ENCODE data around the gene PSMA7.
"Not testable (repeated sequence)": the region's sequence is repeated elsewhere in the genome, so short reads cannot be mapped to it uniquely, and the experiment has no call there.

Gene PSMA7

GRCh38 chr20:62118113-62119043 lies 24.8 kb downstream of the PSMA7 start:
- no peak for DNase-seq

GRCh38 chr20:62117658-62118057 lies 25.5 kb downstream of the PSMA7 start:
- no peak for DNase-seq

- no peak for DNase-seq
Measured at GRCh38 chr20:62117362-62117646, 25.9 kb downstream of the PSMA7 start.

- no peak for DNase-seq
Measured at GRCh38 chr20:62116558-62117361, 26.4 kb downstream of the PSMA7 start.

GRCh38 chr20:62115800-62116407 lies 27.3 kb downstream of the PSMA7 start:
- DNase-seq = not testable (repeated sequence)

GRCh38 chr20:62114894-62115293 lies 28.3 kb downstream of the PSMA7 start:
- DNase-seq = no peak

- no peak for DNase-seq
Measured at GRCh38 chr20:62112368-62112767, 30.8 kb downstream of the PSMA7 start.

GRCh38 chr20:62111148-62111547 lies 32.0 kb downstream of the PSMA7 start:
- DNase-seq = no peak

GRCh38 chr20:62105592-62105991 lies 37.6 kb downstream of the PSMA7 start:
- DNase-seq = no peak

- DNase-seq = no peak
Measured at GRCh38 chr20:62104791-62105345, 38.3 kb downstream of the PSMA7 start.

- DNase-seq = no peak
Measured at GRCh38 chr20:62104234-62104789, 38.9 kb downstream of the PSMA7 start.

- DNase-seq = no peak
Measured at GRCh38 chr20:62103508-62104233, 39.5 kb downstream of the PSMA7 start.

GRCh38 chr20:62101078-62101477 lies 42.1 kb downstream of the PSMA7 start:
- no peak for DNase-seq

- no peak for DNase-seq
Measured at GRCh38 chr20:62097881-62098407, 45.2 kb downstream of the PSMA7 start.

- DNase-seq = no peak
Measured at GRCh38 chr20:62096421-62097380, 46.5 kb downstream of the PSMA7 start.

- no peak for DNase-seq
Measured at GRCh38 chr20:62089393-62089792, 53.8 kb downstream of the PSMA7 start.

GRCh38 chr20:62088258-62089127 lies 54.7 kb downstream of the PSMA7 start:
- DNase-seq = no peak

- no peak for DNase-seq
Measured at GRCh38 chr20:62087632-62088031, 55.6 kb downstream of the PSMA7 start.

GRCh38 chr20:62087227-62087626 lies 56.0 kb downstream of the PSMA7 start:
- DNase-seq = no peak

Data from cerebellar nuclear complex (tissue), 1 donor.